ENCODE measurements around the gene FBXL7.
A peak's percentile ranks its signal among the peaks of the same experiment; 100 is the strongest.

FBXL7 gene

DNA sequence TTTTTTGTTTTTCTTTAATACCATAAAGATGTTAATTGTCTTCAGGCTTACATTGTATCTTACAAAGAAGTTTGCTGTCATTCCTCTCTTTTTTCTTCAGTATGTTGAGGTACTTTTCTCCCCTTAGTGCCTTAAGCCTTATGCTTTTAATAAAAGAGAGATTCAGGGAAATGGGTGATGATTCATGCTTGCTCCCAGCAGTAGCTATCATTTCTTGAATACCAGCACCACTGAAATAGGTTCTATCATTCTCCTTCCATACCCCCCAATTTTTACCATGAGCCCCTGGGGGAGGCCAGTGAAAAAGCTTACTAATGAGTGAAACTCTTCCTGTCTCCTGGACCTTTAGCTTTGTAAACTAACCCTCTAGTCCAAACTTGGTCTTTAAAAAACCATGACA is 165.0 kb downstream of the FBXL7 start:
- Histone ChIP-seq H3K9ac (no peak overlapping the region), H3K4me1 (no peaks in the 10 kb centered on the region), H3K27me3 (no peaks in the 10 kb centered on the region), H3K36me3 (no peaks in the 10 kb centered on the region), H3K4me2 (no peak overlapping the region), H3K4me3 (no peak overlapping the region), H3K27ac (no peak overlapping the region), H4K20me1 (no peaks in the 10 kb centered on the region), H3K9me3 (replicated peaks in 1 of 11) (peaks cover 0 to 5% (median 0%) of the 10 kb centered on the region in 11 experiments; a peak in 1 of 22 replicates)
- no peak for TF ChIP-seq Cebpa-rat (IDR thresholded peaks at IDR 0.05)

DNA sequence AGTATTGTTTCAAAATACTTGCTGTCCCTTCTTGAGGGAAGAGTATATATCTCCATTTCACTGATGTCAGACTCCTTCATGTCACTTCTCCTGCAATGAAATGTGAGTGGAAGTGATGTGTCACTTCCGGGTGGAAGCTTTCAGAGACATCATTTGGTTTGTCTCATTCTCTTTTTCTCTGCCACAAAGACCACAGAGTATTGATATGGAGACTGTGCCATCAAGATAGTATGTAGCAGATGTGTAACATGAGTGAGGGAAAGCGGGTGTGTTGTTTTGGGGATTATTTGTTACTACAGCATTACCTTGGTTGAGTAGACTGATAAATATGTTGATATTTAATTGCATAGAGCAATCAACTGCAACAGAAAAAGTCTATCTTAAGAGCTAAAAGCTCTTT is 169.8 kb downstream of the FBXL7 start:
- Histone ChIP-seq H3K27me3 (no peaks in the 10 kb centered on the region), H3K4me2 (no peak overlapping the region), H3K4me1 (no peaks in the 10 kb centered on the region), H3K4me3 (no peak overlapping the region), H3K9me3 (replicated peaks in 1 of 11) (no peaks in the 10 kb centered on the region), H3K9ac (no peak overlapping the region), H3K36me3 (no peaks in the 10 kb centered on the region), H3K27ac (no peak overlapping the region), H4K20me1 (no peaks in the 10 kb centered on the region)
- no peak for TF ChIP-seq Cebpa-rat (IDR thresholded peaks at IDR 0.05)

DNA sequence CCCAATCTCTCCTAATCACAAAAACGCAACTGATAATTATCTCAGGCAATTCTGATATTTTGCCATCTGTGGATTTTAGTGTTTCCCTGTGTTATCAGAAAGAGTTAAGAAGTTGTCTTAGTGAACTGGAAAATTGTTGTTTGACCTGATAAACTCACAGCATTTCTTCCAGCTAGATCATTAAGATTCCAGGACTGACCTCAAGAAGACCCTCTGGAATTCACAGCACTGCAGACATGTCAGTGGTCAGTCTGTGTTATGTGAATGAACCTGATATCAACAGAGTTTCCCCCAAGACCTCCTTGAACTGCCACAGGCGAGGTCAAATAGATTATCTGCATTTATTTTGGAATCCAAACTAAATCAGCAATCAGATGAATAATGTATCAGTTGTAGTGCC is 174.7 kb downstream of the FBXL7 start:
- H3K27ac ChIP-seq, result no peak overlapping the region
- TF ChIP-seq Cebpa-rat (IDR thresholded peaks at IDR 0.05), result no peak
- no peak overlapping the region for H3K9ac ChIP-seq
- no peaks in the 10 kb centered on the region for H3K4me1 ChIP-seq
- H3K36me3 ChIP-seq, result no peaks in the 10 kb centered on the region
- no peak overlapping the region for H3K4me3 ChIP-seq
- no peaks in the 10 kb centered on the region for H3K27me3 ChIP-seq
- H3K9me3 ChIP-seq (replicated peaks in 1 of 11), result no peaks in the 10 kb centered on the region
- H4K20me1 ChIP-seq, result no peaks in the 10 kb centered on the region
- H3K4me2 ChIP-seq, result no peak overlapping the region

- no peak for TF ChIP-seq Cebpa-rat (IDR thresholded peaks at IDR 0.05)
- Histone ChIP-seq H3K9ac (no peak overlapping the region), H3K36me3 (no peaks in the 10 kb centered on the region), H3K27me3 (no peaks in the 10 kb centered on the region), H3K9me3 (replicated peaks in 1 of 11) (no peaks in the 10 kb centered on the region), H3K4me2 (no peak overlapping the region), H3K4me3 (no peak overlapping the region), H4K20me1 (no peaks in the 10 kb centered on the region), H3K27ac (no peak overlapping the region), H3K4me1 (no peaks in the 10 kb centered on the region)
Measured at GRCh38 chr5:15676591-15676990, 176.6 kb downstream of the FBXL7 start.

- Histone ChIP-seq H3K27me3 (no peaks in the 10 kb centered on the region), H3K27ac (no peak overlapping the region), H3K9ac (no peak overlapping the region), H4K20me1 (no peaks in the 10 kb centered on the region), H3K36me3 (no peaks in the 10 kb centered on the region), H3K4me3 (no peak overlapping the region), H3K4me1 (peaks cover 0 to 13% (median 9%) of the 10 kb centered on the region in 10 experiments; a peak in 14 of 20 replicates), H3K4me2 (no peak overlapping the region), H3K9me3 (replicated peaks in 1 of 11) (no peaks in the 10 kb centered on the region)
- TF ChIP-seq Cebpa-rat (IDR thresholded peaks at IDR 0.05), result no peak
Measured at GRCh38 chr5:15679161-15679560, 179.2 kb downstream of the FBXL7 start.

DNA sequence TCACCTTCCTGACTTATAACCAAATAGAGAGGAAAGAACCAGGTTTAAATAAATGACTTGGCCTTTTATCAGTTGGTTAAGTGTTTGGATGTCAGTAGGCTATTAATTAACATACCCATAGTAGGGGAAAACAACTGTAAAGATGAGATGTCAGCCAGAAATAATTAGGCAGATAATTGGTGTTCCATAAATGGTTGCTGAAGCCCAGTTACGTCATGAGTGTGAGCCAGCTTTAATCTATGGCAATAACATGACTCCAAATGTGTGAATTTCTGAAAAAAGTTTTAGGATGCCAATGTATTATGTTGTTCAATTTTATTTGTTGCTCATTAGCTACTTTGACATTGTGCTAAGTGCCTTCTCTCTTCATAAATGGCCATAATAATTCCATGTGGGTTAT is 180.5 kb downstream of the FBXL7 start:
- no peaks in the 10 kb centered on the region for H3K9me3 ChIP-seq (replicated peaks in 1 of 11)
- no peak overlapping the region for H3K9ac ChIP-seq
- no peaks in the 10 kb centered on the region for H3K36me3 ChIP-seq
- no peak overlapping the region for H3K4me3 ChIP-seq
- no peak overlapping the region for H3K4me2 ChIP-seq
- peaks cover 0 to 13% (median 9%) of the 10 kb centered on the region in 10 experiments; a peak in 14 of 20 replicates for H3K4me1 ChIP-seq
- no peaks in the 10 kb centered on the region for H3K27me3 ChIP-seq
- TF ChIP-seq Cebpa-rat (IDR thresholded peaks at IDR 0.05), result no peak
- no peaks in the 10 kb centered on the region for H4K20me1 ChIP-seq
- H3K27ac ChIP-seq, result no peak overlapping the region

DNA sequence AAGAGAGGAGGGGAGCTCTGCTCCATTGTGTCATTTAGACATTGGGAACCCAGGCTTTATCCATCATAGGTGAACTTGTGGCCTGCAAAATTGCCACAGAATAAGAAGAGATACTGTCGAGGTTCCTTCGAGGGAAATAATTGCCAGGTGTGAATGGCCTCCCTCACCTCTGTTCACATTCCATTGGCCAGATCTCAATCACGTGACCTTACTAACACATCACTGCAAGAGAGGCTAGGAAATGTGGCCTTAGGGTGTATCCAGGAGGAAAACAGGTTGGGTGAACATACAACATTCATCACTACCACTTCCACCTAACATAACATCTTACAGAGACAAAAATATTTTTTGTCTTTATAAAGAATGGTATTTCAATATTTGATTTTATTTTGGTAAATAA is 182.1 kb downstream of the FBXL7 start:
- no peak for TF ChIP-seq Cebpa-rat (IDR thresholded peaks at IDR 0.05)
- Histone ChIP-seq H3K9ac (no peak overlapping the region), H3K9me3 (replicated peaks in 1 of 11) (no peaks in the 10 kb centered on the region), H3K4me2 (no peak overlapping the region), H3K27me3 (no peaks in the 10 kb centered on the region), H3K27ac (no peak overlapping the region), H4K20me1 (no peaks in the 10 kb centered on the region), H3K36me3 (no peaks in the 10 kb centered on the region), H3K4me1 (peaks cover 0 to 13% (median 9%) of the 10 kb centered on the region in 10 experiments; a peak in 14 of 20 replicates), H3K4me3 (no peak overlapping the region)

DNA sequence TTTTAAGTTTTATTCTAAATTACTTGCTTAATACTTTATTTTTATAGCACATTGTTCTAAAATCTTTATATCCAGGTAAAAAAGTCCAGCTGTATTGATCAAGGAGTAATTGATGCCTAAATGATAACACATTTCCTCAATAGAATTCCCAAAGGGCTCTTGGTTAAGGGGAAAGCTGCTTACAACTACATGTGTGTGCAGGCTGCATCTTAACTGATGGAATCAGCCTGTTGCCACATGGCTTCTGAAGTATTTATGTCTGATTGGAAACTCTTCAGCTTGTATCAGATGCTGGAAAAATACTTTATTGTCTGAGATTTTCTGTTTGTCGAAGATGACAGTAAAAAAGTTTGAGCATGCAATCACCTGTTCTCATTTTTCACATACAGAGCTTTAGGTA is 182.6 kb downstream of the FBXL7 start:
- no peak overlapping the region for H3K4me3 ChIP-seq
- no peaks in the 10 kb centered on the region for H3K36me3 ChIP-seq
- no peaks in the 10 kb centered on the region for H3K9me3 ChIP-seq (replicated peaks in 1 of 11)
- no peaks in the 10 kb centered on the region for H4K20me1 ChIP-seq
- H3K27me3 ChIP-seq, result no peaks in the 10 kb centered on the region
- peak overlapping the region in 6 of 11 experiments; percentile 4 to 54 (median 26); a peak in 5 of 22 replicates for H3K4me2 ChIP-seq
- H3K9ac ChIP-seq, result no peak overlapping the region
- no peak for TF ChIP-seq Cebpa-rat (IDR thresholded peaks at IDR 0.05)
- peaks cover 0 to 13% (median 9%) of the 10 kb centered on the region in 10 experiments; a peak in 14 of 20 replicates for H3K4me1 ChIP-seq
- H3K27ac ChIP-seq, result no peak overlapping the region

DNA sequence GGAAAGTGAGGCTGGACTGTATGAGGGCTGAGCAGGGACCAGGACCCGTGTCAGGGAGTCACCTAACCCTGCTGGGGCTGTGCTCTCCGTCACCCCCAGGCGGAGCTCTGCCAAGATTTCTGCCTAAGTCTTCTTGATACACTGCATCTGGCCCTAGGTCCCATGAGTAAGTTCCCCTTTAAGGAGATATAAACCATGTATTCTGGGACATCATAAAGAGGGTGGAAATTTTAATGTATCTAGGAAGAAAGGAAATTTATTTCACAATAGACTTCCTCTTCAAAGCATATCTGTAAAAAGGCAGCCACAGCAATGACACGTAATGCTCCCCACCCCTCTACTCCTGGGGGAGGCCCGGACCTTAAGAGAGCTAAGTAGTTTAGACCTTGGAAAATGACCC is 183.4 kb downstream of the FBXL7 start:
- peaks cover 0 to 13% (median 9%) of the 10 kb centered on the region in 10 experiments; a peak in 14 of 20 replicates for H3K4me1 ChIP-seq
- no peaks in the 10 kb centered on the region for H4K20me1 ChIP-seq
- no peak overlapping the region for H3K9ac ChIP-seq
- H3K9me3 ChIP-seq (replicated peaks in 1 of 11), result no peaks in the 10 kb centered on the region
- peak overlapping the region in 10 of 11 experiments; percentile 3 to 54 (median 16); a peak in 12 of 22 replicates for H3K4me2 ChIP-seq
- no peaks in the 10 kb centered on the region for H3K36me3 ChIP-seq
- H3K27ac ChIP-seq, result no peak overlapping the region
- no peak overlapping the region for H3K4me3 ChIP-seq
- H3K27me3 ChIP-seq, result no peaks in the 10 kb centered on the region
- TF ChIP-seq Cebpa-rat (IDR thresholded peaks at IDR 0.05), result 0 out of 22 replicates have a peak, but pooled peaks of 1 of the 11 experiments have one; percentile 38

- TF ChIP-seq Cebpa-rat (IDR thresholded peaks at IDR 0.05), result no peak
- Histone ChIP-seq H3K36me3 (no peaks in the 10 kb centered on the region), H3K27ac (no peak overlapping the region), H3K27me3 (no peaks in the 10 kb centered on the region), H3K9ac (no peak overlapping the region), H3K4me1 (peaks cover 0 to 13% (median 9%) of the 10 kb centered on the region in 10 experiments; a peak in 14 of 20 replicates), H3K4me2 (no peak overlapping the region), H4K20me1 (no peaks in the 10 kb centered on the region), H3K4me3 (no peak overlapping the region), H3K9me3 (replicated peaks in 1 of 11) (no peaks in the 10 kb centered on the region)
Measured at GRCh38 chr5:15687401-15687800, 187.4 kb downstream of the FBXL7 start.
